A549 (cell line): ENCODE data around the gene PON2. TPM values are rescaled to one million over a fixed set of nuclear protein-coding genes. Genes with fewer than 3 reads are reported as not detected.

Experiments used
- ATAC-seq, 2 experiments: fragments of 200-7000 bp in 1 of 2; fragments of >200 bp in 1 of 2; cut with Nextera tagmentation in 1 of 2; cut with Tn5 transposase in 1 of 2; 3 replicates each; pipeline versions ENCODE4 v1.8.0 to v1.9.1; 2018 to 2020; ENCODE audit warnings: mild to moderate bottlenecking in 1 of 2, moderate library complexity in 1 of 2
- CTCF ChIA-PET: fragments of 300-600 bp; sonication (Branson Sonifier 250); formaldehyde crosslinking; extraction: SDS; loops from one replicate; lab custom pipeline; 2021; ENCODE audit warnings: antibody characterized with exemption, inconsistent platforms; lab: Yijun Ruan, JAX
- POLR2A ChIA-PET: fragments of 350-600 bp; formaldehyde crosslinking; extraction: SDS; loops from one replicate; lab custom pipeline; 2021; ENCODE audit warnings: antibody characterized with exemption, inconsistent platforms; lab: Yijun Ruan, JAX
- DNase-seq, 2 experiments: peaks; one replicate each; pipeline versions ENCODE4 v3.0.0 to v3.0.0-alpha.2; 2011 to 2016; ENCODE audit warnings: low read depth in 1 of 2, low spot score in 1 of 2
- FAIRE-seq: peaks from 2 replicates; lab custom pipeline; 2011; peaks lifted over from hg19 to GRCh38; lab: Jason Lieb, UNC
- H3K27ac ChIP-seq, 2 experiments: fragments of >200 bp; sonication (Bioruptor Twin); formaldehyde crosslinking; 3 replicates each; pipeline ENCODE4 v1.5.1; 2016 to 2017
- H3K4me1 ChIP-seq: fragments of >200 bp; sonication (Bioruptor Twin); formaldehyde crosslinking; 3 replicates; pipeline ENCODE4 v1.6.1; 2016
- H3K4me2 ChIP-seq: fragments of >200 bp; sonication (Bioruptor Twin); formaldehyde crosslinking; 3 replicates; pipeline ENCODE4 v1.6.1; 2016
- H3K4me3 ChIP-seq: fragments of >200 bp; sonication (Bioruptor Twin); formaldehyde crosslinking; 3 replicates; pipeline ENCODE4 v1.5.1; 2016
- H3K9me3 ChIP-seq: fragments of >200 bp; sonication (Bioruptor Twin); formaldehyde crosslinking; 3 replicates; pipeline ENCODE4 v1.6.1; 2016
- ATOH8 ChIP-seq: fragments of 250-450 bp; sonication (Bioruptor Pico); IDR thresholded peaks from 2 replicates; pipeline ENCODE4 v1.5.0; 2020; ENCODE audit warnings: low read depth, mild to moderate bottlenecking, moderate library complexity
- BCL3 ChIP-seq: fragments of >200 bp; sonication (Bioruptor Twin); formaldehyde crosslinking; IDR thresholded peaks from 3 replicates; pipeline ENCODE4 v1.6.1; 2016
- CBX8 ChIP-seq: fragments of 200-600 bp; sonication (generic); IDR thresholded peaks from 2 replicates; pipeline ENCODE4 v1.6.1; 2016
- CEBPB ChIP-seq, 2 experiments: fragments of >200 bp in 1 of 2; sonication (Bioruptor Twin) in 1 of 2; formaldehyde crosslinking in 1 of 2; IDR thresholded peaks; 2 replicates each; pipeline ENCODE4 v1.6.1; 2012 to 2016
- CHD2 ChIP-seq: fragments of 150-350 bp; IDR thresholded peaks from 2 replicates; pipeline ENCODE4 v1.6.1; 2014; ENCODE audit warnings: low read length; ENCODE audit not compliant: partially characterized antibody
- EP300 ChIP-seq, 2 experiments: fragments of >200 bp; sonication (Bioruptor Twin); formaldehyde crosslinking; IDR thresholded peaks; 2 replicates in 1 of 2; 3 replicates in 1 of 2; pipeline ENCODE4 v1.6.1; 2016 to 2017
- FOSB ChIP-seq: fragments of 250-450 bp; sonication (Bioruptor Pico); IDR thresholded peaks from 2 replicates; pipeline ENCODE4 v1.5.0; 2020; ENCODE audit warnings: mild to moderate bottlenecking, moderate library complexity
- FOSL2 ChIP-seq, 2 experiments: fragments of 450-650 bp in 1 of 2; fragments of >200 bp in 1 of 2; sonication (Bioruptor Twin) in 1 of 2; formaldehyde crosslinking; IDR thresholded peaks; 2 replicates each; pipeline versions ENCODE4 v1.5.0 to v1.6.1; 2016 to 2020; ENCODE audit warnings: mild to moderate bottlenecking in 1 of 2, moderate library complexity in 1 of 2
- GATA3 ChIP-seq: IDR thresholded peaks from 2 replicates; pipeline ENCODE4 v1.6.1; 2012; ENCODE audit warnings: borderline replicate concordance
- HES2 ChIP-seq: fragments of >200 bp; sonication (Bioruptor Twin); formaldehyde crosslinking; IDR thresholded peaks from 2 replicates; pipeline ENCODE4 v1.6.1; 2016
- HOXB13 ChIP-seq: fragments of 250-450 bp; sonication (Bioruptor Pico); IDR thresholded peaks from 2 replicates; pipeline ENCODE4 v1.5.0; 2020; ENCODE audit warnings: low read depth, mild to moderate bottlenecking, moderate library complexity
- HOXB5 ChIP-seq: fragments of 250-450 bp; sonication (Bioruptor Pico); IDR thresholded peaks from 2 replicates; pipeline ENCODE4 v1.5.0; 2020; ENCODE audit warnings: mild to moderate bottlenecking, moderate library complexity
- JUN ChIP-seq, 2 experiments: fragments of >200 bp; sonication (Bioruptor Twin); formaldehyde crosslinking; IDR thresholded peaks; 2 replicates in 1 of 2; 3 replicates in 1 of 2; pipeline ENCODE4 v1.6.1; 2016 to 2017
- JUNB ChIP-seq: fragments of >200 bp; sonication (Bioruptor Twin); formaldehyde crosslinking; IDR thresholded peaks from 2 replicates; pipeline ENCODE4 v1.6.1; 2016
- MAX ChIP-seq: IDR thresholded peaks from 2 replicates; pipeline ENCODE4 v1.6.1; 2012
- PBX3 ChIP-seq: IDR thresholded peaks from 2 replicates; pipeline ENCODE4 v1.6.1; 2012
- POLR2A ChIP-seq: IDR thresholded peaks from 2 replicates; pipeline ENCODE4 v1.6.1; 2012; ENCODE audit warnings: mild to moderate bottlenecking, low read length
- RAD21 ChIP-seq, 2 experiments: fragments of >200 bp in 1 of 2; sonication (Bioruptor Twin) in 1 of 2; formaldehyde crosslinking in 1 of 2; IDR thresholded peaks in 1 of 2; conservative IDR thresholded peaks in 1 of 2; 2 replicates in 1 of 2; 3 replicates in 1 of 2; pipeline ENCODE4 v1.6.1; 2012 to 2018; ENCODE audit warnings: inconsistent platforms in 1 of 2
- RARB ChIP-seq: fragments of 250-450 bp; sonication (Bioruptor Pico); IDR thresholded peaks from 2 replicates; pipeline ENCODE4 v1.8.0; 2021; ENCODE audit warnings: mild to moderate bottlenecking, moderate library complexity
- REST ChIP-seq: fragments of 200-600 bp; sonication (generic); IDR thresholded peaks from 2 replicates; pipeline ENCODE4 v1.6.1; 2016; ENCODE audit warnings: antibody characterized with exemption, mild to moderate bottlenecking, moderate library complexity
- SMC3 ChIP-seq: fragments of >200 bp; sonication (Bioruptor Twin); formaldehyde crosslinking; IDR thresholded peaks from 3 replicates; pipeline ENCODE4 v1.6.1; 2018; ENCODE audit warnings: inconsistent platforms
- TFCP2L1 ChIP-seq: fragments of 250-450 bp; sonication (Bioruptor Pico); IDR thresholded peaks from 2 replicates; pipeline ENCODE4 v1.5.0; 2021; ENCODE audit warnings: mild to moderate bottlenecking
- USF2 ChIP-seq: fragments of 450-650 bp; IDR thresholded peaks from 2 replicates; pipeline ENCODE4 v1.6.1; 2014; ENCODE audit warnings: antibody characterized with exemption
- WGBS: methylation state at CpG from one replicate; pipeline ENCODE4 v1.1.6; 2017; ENCODE audit errors: missing lambda C conversion rate; 5-methylcytosine and 5-hydroxymethylcytosine counted together
- polyA plus RNA-seq, 4 experiments: library from polyadenylated mRNA; depleted of rRNA in 3 of 4; stranded (reverse); fragments of >200 nt; fragmentation: RNase III in 1 of 4; extraction: RNeasy Plus Mini Kit Qiagen cat#74134 plus additional on column Dnase treatment in 1 of 4; gene quantifications; 2 replicates in 3 of 4; 3 replicates in 1 of 4; pipeline ENCODE4 v1.2.3, GENCODE V29; 2011 to 2017

Gene PON2
- polyA plus RNA-seq, 2 of the 4 experiments (the other 2 are of a cell fraction): 395 to 829 TPM

- no peak for ATAC-seq
- H3K4me3 ChIP-seq: no peak overlapping the region
- H3K9me3 ChIP-seq: no peaks in the 10 kb centered on the region
- 69% methylated on average over 2 of the region's 2 CpGs for WGBS
- peaks cover 40% of the 10 kb centered on the region for H3K4me1 ChIP-seq
- no peak overlapping the region for H3K4me2 ChIP-seq
- no peak for DNase-seq
- peak; percentile 59 for FAIRE-seq
- TF ChIP-seq REST: no peak
- TF ChIP-seq ATOH8 (CRISPR knock-in tag): no peak
- TF ChIP-seq POLR2A: no peak
- TF ChIP-seq PBX3: no peak
- no peak for TF ChIP-seq FOSB (CRISPR knock-in tag)
- TF ChIP-seq SMC3: no peak
- ChIA-PET CTCF (interaction anchor here (0.6 to 2.3 kb wide), 8 partner anchors 10 to 1141 kb away, joined by 3 to 9 read pairs (median 4); partner anchors contain the start of gene PON3), POLR2A (no interaction called here)
- peak overlapping the region; percentile 95 to 98; a peak in 5 of 6 replicates for H3K27ac ChIP-seq
These were observed 10.0 kb upstream of the PON2 start for GRCh38 chr7:95444796-95445195.

GRCh38 chr7:95441042-95441823, 6.4 kb upstream of the PON2 start:
- peak; percentile 96 for ATAC-seq
- TF ChIP-seq GATA3 (peak; percentile 89), MAX (peak; percentile 76), CEBPB (IDR thresholded peaks at IDR 0.05) (peak; percentile 94 to 99), FOSL2 (IDR thresholded peaks at IDR 0.05) (peak; percentile 31; the same call in 1 of the 2 replicates), FOSL2 (CRISPR knock-in tag; IDR thresholded peaks at IDR 0.05) (peak; percentile 80), SMC3 (peak; percentile 46; the same call in 1 of the 3 replicates), PBX3 (peak; percentile 69; the same call in 1 of the 2 replicates), JUNB (peak; percentile 79), EP300 (IDR thresholded peaks at IDR 0.05) (peak; percentile 88 to 91; a peak in 4 of 5 replicates), RARB (CRISPR knock-in tag) (no peak), JUN (IDR thresholded peaks at IDR 0.05) (peak in 1 of 2 experiments; percentile 79; a peak in 4 of 5 replicates), HOXB5 (CRISPR knock-in tag) (no peak), HOXB13 (CRISPR knock-in tag) (no peak), BCL3 (0 out of 3 replicates have a peak, but pooled peaks have one; percentile 18), HES2 (peak; percentile 52), TFCP2L1 (no peak), CHD2 (no peak), USF2 (no peak), CBX8 (no peak), RAD21 (conservative IDR thresholded peaks at IDR 0.05 in 1 of 2, IDR thresholded peaks at IDR 0.05 in 1 of 2) (peak in 1 of 2 experiments; percentile 29; a peak in 4 of 5 replicates)

More at GRCh38 chr7:95441042-95441823, 6.4 kb upstream of the PON2 start:
- Histone ChIP-seq H3K4me2 (peak overlapping the region; percentile 77), H3K9me3 (no peaks in the 10 kb centered on the region), H3K4me3 (peak overlapping the region; percentile 2; the same call in 1 of the 3 replicates), H3K27ac (peak overlapping the region; percentile 95 to 98), H3K4me1 (peaks cover 75% of the 10 kb centered on the region)
- FAIRE-seq (peak; percentile 100), DNase-seq (peak; percentile 93 to 97)
- WGBS: 27% methylated on average over 7 of the region's 7 CpGs
- POLR2A ChIA-PET: interaction anchor here (0.6 to 1.9 kb wide), 12 partner anchors 9 to 95 kb away, joined by 3 to 12 read pairs (median 6); partner anchors contain the start of gene PON3
- CTCF ChIA-PET: interaction anchor here (1.0 to 2.3 kb wide), 2 partner anchors 12 to 35 kb away, joined by 3 to 11 read pairs; no protein-coding TSS in a partner anchor
